ENCODE data around the gene SBF2. TPM values are rescaled to one million over a fixed set of nuclear protein-coding genes. Genes with fewer than 3 reads are reported as not detected.
"Not testable (repeated sequence)": the region's sequence is repeated elsewhere in the genome, so short reads cannot be mapped to it uniquely, and the experiment has no call there.

The SBF2 gene
- polyA plus RNA-seq, 4 donors, result 10.0 to 50.5 (median 15.1) TPM

- no peak for FAIRE-seq
- Histone ChIP-seq H3K36me3 (ENCODE audit: control insufficient read depth in 3 of 3, insufficient read depth in 2 of 3, low read depth in 1 of 3, low read length in 3 of 3) (no peaks in the 10 kb centered on the region), H3K4me1 (ENCODE audit: control insufficient read depth in 3 of 3, insufficient read depth in 2 of 3, low read depth in 1 of 3, low read length in 2 of 3) (no peaks in the 10 kb centered on the region), H3K27me3 (ENCODE audit: control insufficient read depth in 3 of 3, insufficient read depth in 3 of 3, low read length in 3 of 3) (no peaks in the 10 kb centered on the region), H3K4me3 (ENCODE audit: low read depth in 1 of 3, low read length in 3 of 3) (no peak overlapping the region), H3K9me3 (ENCODE audit: control insufficient read depth in 2 of 2, insufficient read depth in 1 of 2, low read depth in 1 of 2, low read length in 1 of 2) (peaks cover 0 to 4% of the 10 kb centered on the region in 2 donors), H3K27ac (ENCODE audit: low read depth in 1 of 3, low read length in 2 of 3) (peak overlapping the region in 1 of 3 donors; percentile 17)
- peak in 1 of 2 donors; percentile 7 for DNase-seq
- WGBS, 3 donors, result 49 to 84% (median 73%) methylated on average over 3 of the region's 3 CpGs
Measured at GRCh38 chr11:10108915-10109680, 184.9 kb downstream of the SBF2 start.

GRCh38 chr11:10107497-10107896, 186.5 kb downstream of the SBF2 start:
- H3K27ac ChIP-seq (ENCODE audit: low read depth in 1 of 3, low read length in 2 of 3), result no peak overlapping the region
- H3K9me3 ChIP-seq (ENCODE audit: control insufficient read depth in 2 of 2, insufficient read depth in 1 of 2, low read depth in 1 of 2, low read length in 1 of 2), result peaks cover 0 to 4% of the 10 kb centered on the region in 2 donors
- no peaks in the 10 kb centered on the region for H3K36me3 ChIP-seq (ENCODE audit: control insufficient read depth in 3 of 3, insufficient read depth in 2 of 3, low read depth in 1 of 3, low read length in 3 of 3)
- 82 to 94% (median 92%) methylated on average over 2 of the region's 2 CpGs for WGBS, 3 donors
- FAIRE-seq (no peak), DNase-seq (no peak)
- H3K27me3 ChIP-seq (ENCODE audit: control insufficient read depth in 3 of 3, insufficient read depth in 3 of 3, low read length in 3 of 3), result no peaks in the 10 kb centered on the region
- H3K4me3 ChIP-seq (ENCODE audit: low read depth in 1 of 3, low read length in 3 of 3), result no peak overlapping the region
- no peaks in the 10 kb centered on the region for H3K4me1 ChIP-seq (ENCODE audit: control insufficient read depth in 3 of 3, insufficient read depth in 2 of 3, low read depth in 1 of 3, low read length in 2 of 3)

DNA sequence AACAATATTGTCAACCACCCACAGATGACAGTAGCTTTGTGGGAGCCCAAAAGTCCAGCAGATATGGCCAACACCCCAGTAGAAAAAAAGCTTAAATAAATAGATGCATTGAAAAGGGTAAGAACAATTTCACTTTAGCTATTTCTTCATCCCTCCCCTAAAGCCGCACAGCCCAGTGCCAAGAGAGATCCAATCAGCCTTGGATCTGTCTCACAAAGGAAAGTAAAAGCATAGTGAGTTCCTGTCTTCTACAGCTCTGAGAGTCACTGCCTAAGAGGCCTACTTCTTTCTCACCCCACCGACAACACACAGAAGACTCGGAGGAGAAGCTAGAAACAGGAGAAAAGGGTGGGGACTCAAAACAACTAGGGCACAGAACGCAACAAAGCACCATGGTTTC, 196.4 kb downstream of the SBF2 start:
- no peak for FAIRE-seq
- no peaks in the 10 kb centered on the region for H3K36me3 ChIP-seq (ENCODE audit: control insufficient read depth in 3 of 3, insufficient read depth in 2 of 3, low read depth in 1 of 3, low read length in 3 of 3)
- H3K9me3 ChIP-seq (ENCODE audit: control insufficient read depth in 2 of 2, insufficient read depth in 1 of 2, low read depth in 1 of 2, low read length in 1 of 2), result peaks cover 0 to 26% of the 10 kb centered on the region in 2 donors
- H3K27me3 ChIP-seq (ENCODE audit: control insufficient read depth in 3 of 3, insufficient read depth in 3 of 3, low read length in 3 of 3), result no peaks in the 10 kb centered on the region
- DNase-seq, result no peak
- no peaks in the 10 kb centered on the region for H3K4me1 ChIP-seq (ENCODE audit: control insufficient read depth in 3 of 3, insufficient read depth in 2 of 3, low read depth in 1 of 3, low read length in 2 of 3)
- 93 to 96% (median 94%) methylated on average over 4 of the region's 4 CpGs for WGBS, 3 donors
- H3K4me3 ChIP-seq (ENCODE audit: low read depth in 1 of 3, low read length in 3 of 3), result no peak overlapping the region
- H3K27ac ChIP-seq (ENCODE audit: low read depth in 1 of 3, low read length in 2 of 3), result no peak overlapping the region

DNA sequence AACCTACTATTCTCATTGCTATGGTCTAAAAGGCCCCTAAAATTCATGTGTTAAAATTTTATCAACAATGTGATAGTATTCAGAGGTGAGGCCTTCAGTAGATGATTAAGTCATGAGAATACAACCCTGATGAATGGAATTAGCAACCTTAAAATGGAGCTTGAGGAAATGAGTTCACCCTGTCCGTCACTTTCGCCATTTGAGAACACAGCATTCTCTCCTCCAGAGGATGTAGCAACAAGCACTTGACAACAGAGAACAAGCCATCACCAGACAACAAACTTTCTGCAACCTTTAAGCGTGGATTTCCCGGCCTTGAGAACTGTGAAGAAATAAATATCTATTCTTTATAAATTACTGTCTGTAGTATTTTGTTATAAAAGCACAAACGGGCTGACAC, 197.0 kb downstream of the SBF2 start:
- no peak for FAIRE-seq
- Histone ChIP-seq H3K27me3 (ENCODE audit: control insufficient read depth in 3 of 3, insufficient read depth in 3 of 3, low read length in 3 of 3) (no peaks in the 10 kb centered on the region), H3K4me1 (ENCODE audit: control insufficient read depth in 3 of 3, insufficient read depth in 2 of 3, low read depth in 1 of 3, low read length in 2 of 3) (no peaks in the 10 kb centered on the region), H3K9me3 (ENCODE audit: control insufficient read depth in 2 of 2, insufficient read depth in 1 of 2, low read depth in 1 of 2, low read length in 1 of 2) (peaks cover 0 to 26% of the 10 kb centered on the region in 2 donors), H3K36me3 (ENCODE audit: control insufficient read depth in 3 of 3, insufficient read depth in 2 of 3, low read depth in 1 of 3, low read length in 3 of 3) (no peaks in the 10 kb centered on the region), H3K27ac (ENCODE audit: low read depth in 1 of 3, low read length in 2 of 3) (no peak overlapping the region), H3K4me3 (ENCODE audit: low read depth in 1 of 3, low read length in 3 of 3) (no peak overlapping the region)
- no peak for DNase-seq
- WGBS, 3 donors, result 90 to 96% (median 91%) methylated on average over 5 of the region's 5 CpGs

DNA sequence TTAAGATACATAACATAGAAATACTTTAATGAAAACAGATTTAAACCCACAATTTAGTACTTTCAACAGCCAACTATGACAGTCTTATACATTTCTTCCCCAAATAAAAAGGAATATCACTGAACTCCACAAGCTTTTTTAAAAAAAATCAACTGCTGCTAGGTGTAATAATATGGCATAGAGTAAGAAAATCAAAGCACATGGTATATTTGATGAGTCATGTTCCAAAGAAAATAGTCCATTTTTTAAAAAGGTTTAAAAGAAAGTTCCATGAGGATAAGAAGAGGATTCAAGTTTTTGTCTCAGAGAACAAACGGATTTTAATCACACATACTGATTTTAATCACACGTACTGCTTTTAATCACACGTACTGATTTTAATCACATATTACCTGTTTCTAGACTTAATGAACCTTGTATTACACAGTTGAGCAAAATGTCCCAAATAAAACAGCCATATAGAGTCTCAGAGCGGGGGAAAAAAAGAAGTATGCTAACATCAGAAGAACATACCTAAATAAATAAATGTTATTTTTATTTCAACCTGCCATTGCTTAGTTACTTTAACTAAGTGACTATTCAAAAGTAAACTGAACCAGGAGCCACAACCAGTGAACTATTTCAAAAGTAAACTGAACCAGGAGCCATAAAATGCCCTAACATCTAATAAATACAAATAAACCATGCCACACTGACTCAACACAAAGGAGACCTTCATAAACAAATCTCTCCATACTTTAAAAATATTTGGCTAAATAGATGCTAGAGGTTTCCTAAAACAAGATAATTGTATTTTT, 198.4 kb downstream of the SBF2 start:
- H3K4me3 ChIP-seq (ENCODE audit: low read depth in 1 of 3, low read length in 3 of 3), result no peak overlapping the region
- H3K27me3 ChIP-seq (ENCODE audit: control insufficient read depth in 3 of 3, insufficient read depth in 3 of 3, low read length in 3 of 3), result no peaks in the 10 kb centered on the region
- DNase-seq (no peak), FAIRE-seq (no peak)
- H3K36me3 ChIP-seq (ENCODE audit: control insufficient read depth in 3 of 3, insufficient read depth in 2 of 3, low read depth in 1 of 3, low read length in 3 of 3), result no peaks in the 10 kb centered on the region
- H3K4me1 ChIP-seq (ENCODE audit: control insufficient read depth in 3 of 3, insufficient read depth in 2 of 3, low read depth in 1 of 3, low read length in 2 of 3), result no peaks in the 10 kb centered on the region
- WGBS, 3 donors, result 85 to 90% (median 86%) methylated on average over 4 of the region's 4 CpGs
- no peak overlapping the region for H3K27ac ChIP-seq (ENCODE audit: low read depth in 1 of 3, low read length in 2 of 3)
- H3K9me3 ChIP-seq (ENCODE audit: control insufficient read depth in 2 of 2, insufficient read depth in 1 of 2, low read depth in 1 of 2, low read length in 1 of 2), result peaks cover 0 to 17% of the 10 kb centered on the region in 2 donors

DNA sequence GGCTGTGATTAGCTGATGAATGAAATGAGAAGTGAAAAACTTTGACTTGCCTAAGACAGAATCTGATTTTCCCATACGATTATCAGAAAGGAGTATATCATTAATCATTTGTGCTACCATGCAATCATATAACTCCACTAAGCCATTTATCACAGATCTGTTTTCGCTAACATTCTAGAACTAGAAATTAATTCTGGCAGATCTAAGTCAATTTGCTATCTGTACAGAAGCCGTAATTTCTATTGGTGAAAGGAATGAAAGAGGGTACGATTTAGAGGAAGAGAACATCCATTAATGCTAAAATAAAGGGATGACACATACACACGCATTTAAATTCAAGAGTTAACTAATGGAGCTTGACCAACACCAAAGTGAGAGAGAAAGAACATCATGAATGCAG, 201.6 kb downstream of the SBF2 start:
- H3K36me3 ChIP-seq (ENCODE audit: control insufficient read depth in 3 of 3, insufficient read depth in 2 of 3, low read depth in 1 of 3, low read length in 3 of 3), result no peaks in the 10 kb centered on the region
- H3K27me3 ChIP-seq (ENCODE audit: control insufficient read depth in 3 of 3, insufficient read depth in 3 of 3, low read length in 3 of 3), result no peaks in the 10 kb centered on the region
- WGBS, 3 donors, result 93 to 95% (median 94%) methylated on average over 5 of the region's 5 CpGs
- H3K27ac ChIP-seq (ENCODE audit: low read depth in 1 of 3, low read length in 2 of 3), result no peak overlapping the region
- no peak overlapping the region for H3K4me3 ChIP-seq (ENCODE audit: low read depth in 1 of 3, low read length in 3 of 3)
- H3K4me1 ChIP-seq (ENCODE audit: control insufficient read depth in 3 of 3, insufficient read depth in 2 of 3, low read depth in 1 of 3, low read length in 2 of 3), result no peaks in the 10 kb centered on the region
- no peak for DNase-seq
- H3K9me3 ChIP-seq (ENCODE audit: control insufficient read depth in 2 of 2, insufficient read depth in 1 of 2, low read depth in 1 of 2, low read length in 1 of 2), result peaks cover 0 to 3% of the 10 kb centered on the region in 2 donors
- no peak for FAIRE-seq

DNA sequence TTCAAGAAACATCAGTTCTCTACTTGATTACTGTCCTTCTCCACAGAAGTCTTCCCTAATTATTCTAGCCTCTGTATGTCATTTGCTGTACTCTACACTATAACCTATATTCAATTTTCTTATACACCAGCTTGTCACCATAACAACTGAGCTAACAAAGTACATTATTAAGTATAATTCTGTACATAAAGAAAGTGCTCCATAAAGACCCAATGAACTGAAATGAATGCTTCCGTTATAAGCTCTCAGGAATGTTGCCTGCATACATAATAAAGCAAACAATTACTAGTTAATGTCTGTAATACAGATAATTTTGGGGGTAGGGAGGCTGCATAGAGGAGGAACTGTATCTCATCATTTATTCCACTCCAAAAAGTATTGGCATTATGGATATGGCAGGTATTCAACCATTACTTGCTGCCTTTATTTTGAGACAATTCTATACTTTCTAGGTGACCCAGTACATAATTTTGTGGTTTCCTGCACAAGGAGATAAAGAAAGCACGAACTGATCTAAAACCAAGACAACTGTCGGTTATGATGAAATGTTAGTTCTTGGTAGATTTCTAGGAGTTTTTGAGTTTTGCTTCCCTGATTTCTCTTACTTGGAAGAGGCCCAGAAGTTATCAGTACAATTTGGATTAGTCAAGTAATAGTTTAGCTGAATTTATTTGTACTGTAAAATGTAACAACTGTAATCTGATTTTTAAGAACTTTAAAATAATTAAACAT, 202.5 kb downstream of the SBF2 start:
- no peak overlapping the region for H3K27ac ChIP-seq (ENCODE audit: low read depth in 1 of 3, low read length in 2 of 3)
- WGBS, 3 donors, result 71 to 89% (median 77%) methylated on average over 3 of the region's 3 CpGs
- H3K36me3 ChIP-seq (ENCODE audit: control insufficient read depth in 3 of 3, insufficient read depth in 2 of 3, low read depth in 1 of 3, low read length in 3 of 3), result no peaks in the 10 kb centered on the region
- no peak overlapping the region for H3K4me3 ChIP-seq (ENCODE audit: low read depth in 1 of 3, low read length in 3 of 3)
- DNase-seq (no peak), FAIRE-seq (no peak)
- no peaks in the 10 kb centered on the region for H3K27me3 ChIP-seq (ENCODE audit: control insufficient read depth in 3 of 3, insufficient read depth in 3 of 3, low read length in 3 of 3)
- no peaks in the 10 kb centered on the region for H3K4me1 ChIP-seq (ENCODE audit: control insufficient read depth in 3 of 3, insufficient read depth in 2 of 3, low read depth in 1 of 3, low read length in 2 of 3)
- H3K9me3 ChIP-seq (ENCODE audit: control insufficient read depth in 2 of 2, insufficient read depth in 1 of 2, low read depth in 1 of 2, low read length in 1 of 2), result no peaks in the 10 kb centered on the region

- not testable (repeated sequence) for H3K27ac ChIP-seq (ENCODE audit: low read depth in 1 of 3, low read length in 2 of 3)
- 64 to 93% (median 76%) methylated on average over 4 of the region's 4 CpGs for WGBS, 3 donors
Measured at GRCh38 chr11:10087923-10088225, 206.1 kb downstream of the SBF2 start.

More at GRCh38 chr11:10087923-10088225, 206.1 kb downstream of the SBF2 start:
- H3K4me1 ChIP-seq (ENCODE audit: control insufficient read depth in 3 of 3, insufficient read depth in 2 of 3, low read depth in 1 of 3, low read length in 2 of 3); FAIRE-seq; H3K4me3 ChIP-seq (ENCODE audit: low read depth in 1 of 3, low read length in 3 of 3); H3K9me3 ChIP-seq (ENCODE audit: control insufficient read depth in 2 of 2, insufficient read depth in 1 of 2, low read depth in 1 of 2, low read length in 1 of 2); DNase-seq; H3K36me3 ChIP-seq (ENCODE audit: control insufficient read depth in 3 of 3, insufficient read depth in 2 of 3, low read depth in 1 of 3, low read length in 3 of 3); H3K27me3 ChIP-seq (ENCODE audit: control insufficient read depth in 3 of 3, insufficient read depth in 3 of 3, low read length in 3 of 3): not testable (repeated sequence)

All from small intestine (tissue), 7 donors.